Lower leg skin (tissue), 4 donors: ENCODE results near the gene METTL8. TPM values are rescaled to one million over a fixed set of nuclear protein-coding genes. Genes with fewer than 3 reads are reported as not detected.

Source experiments
- DNase-seq, 2 donors: peaks; one replicate each; pipeline ENCODE4 v3.0.0-alpha.2; 2019; ENCODE audit warnings: low spot score in 2 of 2
- H3K4me3 ChIP-seq: fragments of 200-600 bp; sonication (generic); 2 replicates; pipeline ENCODE4 v1.5.1; 2017; ENCODE audit warnings: mild to moderate bottlenecking, low read depth; ENCODE audit not compliant: poor library complexity, severe bottlenecking
- POLR2A ChIP-seq, 2 donors: fragments of 450-650 bp; IDR thresholded peaks; one replicate each; pipeline ENCODE4 v1.6.1; 2016 to 2017; ENCODE audit warnings: antibody characterized with exemption in 2 of 2, mild to moderate bottlenecking in 1 of 2, moderate library complexity in 1 of 2
- WGBS, 2 donors: methylation state at CpG; one replicate each; pipeline ENCODE4 v1.1.5; 2018; 5-methylcytosine and 5-hydroxymethylcytosine counted together
- intact Hi-C: fragments of 100-400 bp; cut with DNase I; formaldehyde crosslinking; loops from one replicate; pipeline ENCODE4 v1.15.0; 2023; ENCODE audit warnings: low total_unique reads
- total RNA-seq, 4 donors: library from RNA; depleted of rRNA; stranded (reverse); fragments of >200 nt; gene quantifications; one replicate each; pipeline ENCODE4 v1.1.0, GENCODE V29; 2016
- TF ChIP-seq, protein P1 (sequence below), 3 donors: fragments of 450-650 bp; IDR thresholded peaks; one replicate each; pipeline ENCODE4 v1.5.1; 2016; ENCODE audit warnings: antibody characterized with exemption in 3 of 3, mild to moderate bottlenecking in 3 of 3, moderate library complexity in 2 of 3

METTL8 gene
- total RNA-seq, 4 donors from 2014 or later: 22.5 to 34.9 (median 25.9) TPM

DNA sequence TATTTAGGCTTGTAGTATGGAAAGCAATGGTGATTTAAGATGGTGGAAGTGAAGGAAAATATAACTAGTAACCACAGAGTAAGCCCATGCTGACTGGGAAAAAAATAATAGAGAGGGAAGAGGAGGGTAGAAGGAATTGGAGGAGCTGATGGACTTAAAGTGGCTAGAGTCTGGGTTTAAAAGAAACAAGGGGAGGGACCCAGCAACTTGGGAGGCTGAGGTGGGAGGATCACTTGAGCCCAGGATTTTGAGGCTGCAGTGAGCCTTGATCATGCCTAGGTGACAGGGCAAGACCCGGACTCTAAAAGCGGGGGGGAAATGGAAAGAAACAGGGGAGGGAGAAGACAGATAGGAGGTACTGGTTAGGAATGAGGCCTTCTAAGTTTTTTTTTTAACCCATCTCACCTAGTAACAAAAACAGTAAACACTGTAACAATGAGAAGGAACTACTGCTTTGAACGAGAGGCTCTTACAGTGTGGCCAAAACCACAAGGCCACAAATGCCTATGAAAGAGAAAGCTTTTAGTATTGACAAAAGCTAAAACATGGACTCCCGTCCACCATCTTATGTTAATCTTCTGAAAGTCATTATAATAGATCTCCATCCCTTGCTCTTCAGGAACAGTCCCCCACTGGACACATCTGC lies 26.6 kb downstream of the METTL8 start:
- DNase-seq: no peak
- intact Hi-C loops: no loop called here
- WGBS, 2 donors: 85% methylated on average over 4 of the region's 4 CpGs
- H3K4me3 ChIP-seq: no peak overlapping the region
- no peak for TF ChIP-seq POLR2A (IDR thresholded peaks at IDR 0.05)
- TF ChIP-seq, protein P1, sequence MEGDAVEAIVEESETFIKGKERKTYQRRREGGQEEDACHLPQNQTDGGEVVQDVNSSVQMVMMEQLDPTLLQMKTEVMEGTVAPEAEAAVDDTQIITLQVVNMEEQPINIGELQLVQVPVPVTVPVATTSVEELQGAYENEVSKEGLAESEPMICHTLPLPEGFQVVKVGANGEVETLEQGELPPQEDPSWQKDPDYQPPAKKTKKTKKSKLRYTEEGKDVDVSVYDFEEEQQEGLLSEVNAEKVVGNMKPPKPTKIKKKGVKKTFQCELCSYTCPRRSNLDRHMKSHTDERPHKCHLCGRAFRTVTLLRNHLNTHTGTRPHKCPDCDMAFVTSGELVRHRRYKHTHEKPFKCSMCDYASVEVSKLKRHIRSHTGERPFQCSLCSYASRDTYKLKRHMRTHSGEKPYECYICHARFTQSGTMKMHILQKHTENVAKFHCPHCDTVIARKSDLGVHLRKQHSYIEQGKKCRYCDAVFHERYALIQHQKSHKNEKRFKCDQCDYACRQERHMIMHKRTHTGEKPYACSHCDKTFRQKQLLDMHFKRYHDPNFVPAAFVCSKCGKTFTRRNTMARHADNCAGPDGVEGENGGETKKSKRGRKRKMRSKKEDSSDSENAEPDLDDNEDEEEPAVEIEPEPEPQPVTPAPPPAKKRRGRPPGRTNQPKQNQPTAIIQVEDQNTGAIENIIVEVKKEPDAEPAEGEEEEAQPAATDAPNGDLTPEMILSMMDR (IDR thresholded peaks at IDR 0.05): no peak

DNA sequence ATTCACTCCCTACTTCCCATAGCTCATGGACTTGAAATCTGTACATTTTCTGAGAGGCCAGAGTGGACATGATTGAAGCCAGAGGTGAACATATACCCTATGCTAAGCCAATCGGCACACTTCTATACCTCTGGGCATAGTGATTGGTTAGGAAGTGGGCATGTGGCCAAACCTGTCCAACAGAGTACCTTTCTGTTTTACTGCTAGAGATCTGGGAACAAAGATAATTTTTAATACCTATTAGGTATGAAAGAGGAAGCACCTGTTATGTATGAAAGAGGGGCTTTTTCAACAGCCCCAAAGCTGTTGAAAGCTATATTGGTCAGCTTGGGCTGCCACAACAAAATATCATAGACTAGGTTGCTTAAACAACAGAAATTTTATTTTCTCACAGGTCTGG lies 27.7 kb downstream of the METTL8 start:
- intact Hi-C loops: no loop called here
- 68 to 90% methylated on average over 1 of the region's 1 CpG for WGBS, 2 donors
- DNase-seq: no peak
- TF ChIP-seq, protein P1 (IDR thresholded peaks at IDR 0.05): no peak
- no peak for TF ChIP-seq POLR2A (IDR thresholded peaks at IDR 0.05)
- H3K4me3 ChIP-seq: no peak overlapping the region

DNA sequence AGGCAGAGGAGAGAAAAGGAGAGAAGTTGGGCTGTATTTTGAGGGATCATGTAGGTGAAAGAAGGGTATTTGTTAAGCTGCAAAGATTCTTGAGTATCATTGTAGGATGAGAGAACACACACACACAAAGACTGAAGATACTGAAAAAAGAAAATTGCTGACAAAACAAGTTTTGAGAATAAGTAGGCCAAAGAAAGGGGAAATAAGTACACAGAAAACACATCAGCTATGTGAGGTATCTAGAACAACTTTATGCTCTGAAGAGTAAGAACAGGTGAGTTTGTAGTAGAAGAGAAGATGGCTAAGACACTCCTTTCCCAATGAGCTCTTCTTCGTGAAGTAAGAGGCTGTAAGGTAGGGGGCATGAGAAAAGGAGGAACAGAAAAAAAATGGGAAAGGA lies 28.2 kb downstream of the METTL8 start:
- 94 to 100% methylated on average over 1 of the region's 1 CpG for WGBS, 2 donors
- no peak for DNase-seq
- TF ChIP-seq, protein P1 (IDR thresholded peaks at IDR 0.05): no peak
- TF ChIP-seq POLR2A (IDR thresholded peaks at IDR 0.05): no peak
- intact Hi-C loops: no loop called here
- H3K4me3 ChIP-seq: no peak overlapping the region

DNA sequence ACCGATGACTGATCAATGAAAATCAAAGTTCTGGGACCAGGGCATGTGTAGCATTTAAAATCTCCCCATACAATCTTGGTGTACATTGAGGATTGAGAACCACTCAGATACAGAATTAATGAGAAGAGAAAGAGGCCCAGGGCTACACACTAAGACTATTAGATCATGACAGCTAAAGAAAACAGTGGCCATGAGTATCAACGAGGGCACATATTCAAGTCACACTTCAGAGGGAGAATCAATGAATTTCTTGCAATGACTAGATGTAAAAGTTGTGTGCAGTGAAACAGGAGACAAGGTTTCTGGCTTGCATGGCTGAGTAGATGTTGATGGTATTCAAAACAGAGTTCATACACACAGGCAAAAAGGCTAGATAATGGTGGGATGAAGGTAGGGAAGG lies 29.1 kb downstream of the METTL8 start:
- no peak for TF ChIP-seq POLR2A (IDR thresholded peaks at IDR 0.05)
- TF ChIP-seq, protein P1 (IDR thresholded peaks at IDR 0.05): no peak
- no peak for DNase-seq
- WGBS, 2 donors: 89 to 91% methylated on average over 2 of the region's 2 CpGs
- H3K4me3 ChIP-seq: no peak overlapping the region
- intact Hi-C loops: no loop called here

DNA sequence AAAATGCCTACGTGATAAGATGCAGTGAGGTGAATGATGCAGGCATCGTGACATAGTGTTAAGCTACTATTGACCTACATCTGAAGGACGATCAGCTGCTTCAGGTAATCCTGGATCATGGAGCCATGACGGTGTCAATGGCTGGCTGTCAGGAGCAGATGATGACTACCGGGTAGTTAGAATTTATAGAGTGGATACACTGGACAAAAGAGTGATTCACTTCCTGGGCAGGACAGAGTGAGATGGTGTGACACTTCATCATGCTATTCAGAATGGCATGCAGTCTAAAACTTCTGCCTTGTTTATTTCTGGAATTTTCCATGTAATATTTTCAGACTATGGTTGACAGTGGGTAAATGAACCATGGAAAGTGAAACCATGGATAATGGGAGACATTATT lies 29.5 kb downstream of the METTL8 start:
- H3K4me3 ChIP-seq: no peak overlapping the region
- no peak for TF ChIP-seq POLR2A (IDR thresholded peaks at IDR 0.05)
- TF ChIP-seq, protein P1 (IDR thresholded peaks at IDR 0.05): no peak
- intact Hi-C loops: no loop called here
- 73 to 82% methylated on average over 5 of the region's 5 CpGs for WGBS, 2 donors
- no peak for DNase-seq
